SK-N-MC (cell line): ENCODE results near the gene ARHGAP31.

ENCODE experiments used
- EZH2 ChIP-seq: fragments of 200-600 bp; sonication (generic); IDR thresholded peaks from one replicate; pipeline ENCODE4 v1.6.1; 2017; ENCODE audit warnings: antibody characterized with exemption
- POLR2AphosphoS5 ChIP-seq: IDR thresholded peaks from 2 replicates; pipeline ENCODE4 v1.6.1; 2012; ENCODE audit warnings: mild to moderate bottlenecking, low read depth, low read length, borderline replicate concordance

DNA sequence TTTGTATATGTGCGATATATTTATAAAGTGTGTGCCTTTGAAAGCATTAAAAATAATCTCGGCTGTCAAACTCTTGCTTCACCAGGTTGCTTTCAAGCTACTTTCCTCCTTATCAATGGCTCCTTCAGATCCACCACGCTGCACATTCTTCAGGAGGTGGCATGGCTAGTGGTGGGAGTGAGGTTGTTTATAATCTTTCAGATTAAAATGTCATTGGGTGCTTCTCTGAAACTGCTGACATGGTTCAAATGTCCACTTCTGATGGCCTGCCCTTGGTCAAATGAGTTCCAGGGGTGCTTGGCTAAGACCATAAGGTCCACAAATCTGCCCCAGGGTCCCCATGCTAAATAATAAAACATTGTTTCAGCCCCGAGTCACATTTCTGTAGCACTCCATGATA is 36.7 kb downstream of the ARHGAP31 start:
- TF ChIP-seq POLR2AphosphoS5 (no peak), EZH2 (no peak)
